Astrocyte (in vitro differentiated cells and primary cell): ENCODE measurements around the gene POU2F1.

ENCODE experiments used
- EZH2 ChIP-seq: IDR thresholded peaks from 2 replicates; pipeline ENCODE4 v1.6.1; 2012; ENCODE audit warnings: mild to moderate bottlenecking, low read length, inconsistent platforms; ENCODE audit not compliant: insufficient read depth
- TF ChIP-seq, protein P1 (sequence below): IDR thresholded peaks from 2 replicates; pipeline ENCODE4 v1.5.1; 2011; ENCODE audit warnings: low read depth, mild to moderate bottlenecking, inconsistent platforms, low read length, moderate library complexity; ENCODE audit not compliant: insufficient read depth

DNA sequence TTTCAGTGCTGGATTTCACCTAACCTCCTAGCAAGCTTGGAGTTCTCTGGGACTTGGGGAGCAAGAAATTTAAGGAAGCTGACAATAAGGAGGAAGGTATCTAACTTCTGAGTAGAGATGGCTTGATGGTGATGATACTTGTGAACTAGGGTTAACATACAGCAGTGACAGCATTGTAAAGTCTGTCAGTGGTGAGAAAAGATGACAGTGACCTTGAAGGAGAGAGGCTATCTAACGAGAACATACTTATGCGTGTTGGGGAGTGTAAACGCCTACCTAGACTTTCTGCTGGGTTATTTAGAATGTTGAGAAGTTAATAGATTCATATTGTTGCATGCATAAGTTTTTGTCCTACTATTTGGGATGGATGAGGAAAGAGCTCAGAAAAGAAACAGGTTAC, 16.3 kb downstream of the POU2F1 start:
- TF ChIP-seq, protein P1, sequence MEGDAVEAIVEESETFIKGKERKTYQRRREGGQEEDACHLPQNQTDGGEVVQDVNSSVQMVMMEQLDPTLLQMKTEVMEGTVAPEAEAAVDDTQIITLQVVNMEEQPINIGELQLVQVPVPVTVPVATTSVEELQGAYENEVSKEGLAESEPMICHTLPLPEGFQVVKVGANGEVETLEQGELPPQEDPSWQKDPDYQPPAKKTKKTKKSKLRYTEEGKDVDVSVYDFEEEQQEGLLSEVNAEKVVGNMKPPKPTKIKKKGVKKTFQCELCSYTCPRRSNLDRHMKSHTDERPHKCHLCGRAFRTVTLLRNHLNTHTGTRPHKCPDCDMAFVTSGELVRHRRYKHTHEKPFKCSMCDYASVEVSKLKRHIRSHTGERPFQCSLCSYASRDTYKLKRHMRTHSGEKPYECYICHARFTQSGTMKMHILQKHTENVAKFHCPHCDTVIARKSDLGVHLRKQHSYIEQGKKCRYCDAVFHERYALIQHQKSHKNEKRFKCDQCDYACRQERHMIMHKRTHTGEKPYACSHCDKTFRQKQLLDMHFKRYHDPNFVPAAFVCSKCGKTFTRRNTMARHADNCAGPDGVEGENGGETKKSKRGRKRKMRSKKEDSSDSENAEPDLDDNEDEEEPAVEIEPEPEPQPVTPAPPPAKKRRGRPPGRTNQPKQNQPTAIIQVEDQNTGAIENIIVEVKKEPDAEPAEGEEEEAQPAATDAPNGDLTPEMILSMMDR = no peak
- no peak for TF ChIP-seq EZH2
